Endothelial cell of umbilical vein (primary cell): ENCODE measurements around the gene TAS2R8. TPM values are rescaled to one million over a fixed set of nuclear protein-coding genes. Genes with fewer than 3 reads are reported as not detected.

Experiments
- BruUV-seq: library from RNA; stranded (reverse); fragments of 400-500 nt; replicated peaks from 2 replicates; lab custom pipeline; 2021; lab: Mats Ljungman, UMichigan
- CTCF ChIA-PET: fragments of 300-600, 350-600 bp; sonication (Branson Sonifier 250); formaldehyde crosslinking; loops from one replicate; lab custom pipeline; 2021; ENCODE audit warnings: antibody characterized with exemption, inconsistent platforms; lab: Charles Lee
- POLR2A ChIA-PET: fragments of 300-600, 350-600 bp; sonication (Branson Sonifier 250); formaldehyde crosslinking; loops from one replicate; lab custom pipeline; 2021; ENCODE audit warnings: antibody characterized with exemption, inconsistent platforms; lab: Charles Lee
- DNase-seq: peaks from one replicate; pipeline ENCODE4 v3.0.0-alpha.2; 2011; ENCODE audit warnings: low read depth, low spot score
- FAIRE-seq: peaks from 2 replicates; lab custom pipeline; 2011; peaks lifted over from hg19 to GRCh38; lab: Jason Lieb, UNC
- H2AFZ ChIP-seq: 2 replicates; pipeline ENCODE4 v1.6.0; 2012; ENCODE audit warnings: low read depth, low read length, control low read depth, inconsistent platforms
- H3K27ac ChIP-seq: 2 replicates; pipeline ENCODE4 v1.5.1; 2011; ENCODE audit warnings: low read depth, mild to moderate bottlenecking, control low read depth, low read length, moderate library complexity; ENCODE audit not compliant: insufficient read depth
- H3K27me3 ChIP-seq, 2 experiments: 2 replicates each; pipeline versions ENCODE4 v1.6.0 to v1.6.1; 2011; ENCODE audit warnings: low read length in 2 of 2, mixed read lengths in 1 of 2; ENCODE audit not compliant: control insufficient read depth in 2 of 2, insufficient read depth in 2 of 2
- H3K36me3 ChIP-seq, 2 experiments: 2 replicates in 1 of 2; 3 replicates in 1 of 2; pipeline ENCODE4 v1.5.1; 2011; ENCODE audit warnings: low read length in 2 of 2, mild to moderate bottlenecking in 1 of 2, moderate library complexity in 1 of 2; ENCODE audit not compliant: control insufficient read depth in 2 of 2, insufficient read depth in 2 of 2; ENCODE audit errors: extremely low read depth in 1 of 2
- H3K4me1 ChIP-seq: 3 replicates; pipeline ENCODE4 v1.5.1; 2011; ENCODE audit warnings: mild to moderate bottlenecking, low read length; ENCODE audit not compliant: control insufficient read depth, insufficient read depth; ENCODE audit errors: extremely low read depth
- H3K4me2 ChIP-seq: 2 replicates; pipeline ENCODE4 v1.6.1; 2011; ENCODE audit warnings: low read length, control low read depth, mixed read lengths; ENCODE audit not compliant: insufficient read depth
- H3K4me3 ChIP-seq, 3 experiments: fragments of 200-600 bp in 1 of 3; sonication (generic), shearing (Covaris generic) in 1 of 3; replicated peaks in 1 of 3; 2 replicates each; pipeline ENCODE4 v1.5.1; 2011 to 2016; ENCODE audit warnings: control low read depth in 3 of 3, low read length in 3 of 3, mild to moderate bottlenecking in 2 of 3, inconsistent platforms in 1 of 3, low read depth in 1 of 3, moderate library complexity in 1 of 3; ENCODE audit not compliant: insufficient read depth in 1 of 3
- H3K79me2 ChIP-seq: 2 replicates; pipeline ENCODE4 v1.6.0; 2012; ENCODE audit warnings: low read length, inconsistent platforms; ENCODE audit not compliant: control insufficient read depth, insufficient read depth
- H3K9ac ChIP-seq: replicated peaks from 2 replicates; pipeline ENCODE3; 2011; ENCODE audit warnings: low read length, control low read depth; ENCODE audit not compliant: insufficient read depth; ENCODE audit errors: extremely low read depth
- H3K9me1 ChIP-seq: replicated peaks from 3 replicates; pipeline ENCODE4 v1.6.0; 2011; ENCODE audit warnings: mild to moderate bottlenecking, low read length; ENCODE audit not compliant: control insufficient read depth, insufficient read depth; ENCODE audit errors: extremely low read depth
- H3K9me3 ChIP-seq: replicated peaks from 2 replicates; pipeline ENCODE4 v1.5.1; 2012; ENCODE audit warnings: low read length, inconsistent platforms; ENCODE audit not compliant: control insufficient read depth, insufficient read depth
- H4K20me1 ChIP-seq: replicated peaks from 2 replicates; pipeline ENCODE3; 2011; ENCODE audit warnings: mild to moderate bottlenecking, low read length; ENCODE audit not compliant: control insufficient read depth, insufficient read depth; ENCODE audit errors: extremely low read depth
- EZH2 ChIP-seq: IDR thresholded peaks from 2 replicates; pipeline ENCODE4 v1.6.1; 2012; ENCODE audit warnings: borderline replicate concordance, low read depth, mild to moderate bottlenecking, moderate library complexity, low read length, inconsistent platforms; ENCODE audit not compliant: severe bottlenecking
- FOS ChIP-seq: IDR thresholded peaks from 2 replicates; pipeline ENCODE4 v1.6.1; 2011; ENCODE audit warnings: mild to moderate bottlenecking, low read length, moderate library complexity, borderline replicate concordance; ENCODE audit not compliant: insufficient read depth
- GATA2 ChIP-seq: IDR thresholded peaks from 2 replicates; pipeline ENCODE4 v1.7.0; 2011; ENCODE audit warnings: low read depth, mild to moderate bottlenecking, moderate library complexity, mixed read lengths, low read length; ENCODE audit not compliant: insufficient read length, insufficient read depth
- JUN ChIP-seq: IDR thresholded peaks from 2 replicates; pipeline ENCODE4 v1.6.1; 2011; ENCODE audit warnings: borderline replicate concordance, low read depth; ENCODE audit not compliant: insufficient read length, insufficient read depth
- MYC ChIP-seq: IDR thresholded peaks from one replicate; pipeline ENCODE4 v1.6.1; 2011; ENCODE audit warnings: mild to moderate bottlenecking, low read depth, low read length
- POLR2A ChIP-seq: IDR thresholded peaks from 2 replicates; pipeline ENCODE4 v1.6.1; 2012; ENCODE audit warnings: low read depth, mild to moderate bottlenecking, control low read depth, low read length
- POLR2AphosphoS5 ChIP-seq: IDR thresholded peaks from 2 replicates; pipeline ENCODE4 v1.6.1; 2012; ENCODE audit warnings: low read depth, mild to moderate bottlenecking, control low read depth, low read length, moderate library complexity; ENCODE audit not compliant: insufficient read depth
- dilution Hi-C: fragments of 300-500 bp; cut with MboI; formaldehyde crosslinking; loops from one replicate; pipeline ENCODE4 v1.15.0; 2019; ENCODE audit warnings: low sequenced_read_pairs; ENCODE audit not compliant: extremely low pct_ligation_motif_present
- intact Hi-C: fragments of 100-400 bp; cut with micrococcal nuclease; formaldehyde crosslinking; loops from one replicate; pipeline ENCODE4 v1.10.0; 2022
- polyA plus RNA-seq, 4 experiments: library from polyadenylated mRNA; depleted of rRNA in 3 of 4; stranded (reverse) in 3 of 4; unstranded in 1 of 4; fragments of >200 nt; gene quantifications; 2 replicates each; pipeline versions ENCODE4 v1.2.1 to v1.2.3, GENCODE V29; 2011 to 2012; ENCODE audit warnings: missing spikeins in 1 of 4
- total RNA-seq: library from RNA; stranded (reverse); gene quantifications from 2 replicates; pipeline ENCODE4 v1.2.3, GENCODE V29; 2021
- TF ChIP-seq, protein P1 (sequence below), 2 donors: IDR thresholded peaks; 1 replicate in 1 of 2; 2 replicates in 1 of 2; pipeline ENCODE4 v1.5.1; 2011; ENCODE audit warnings: low read length in 2 of 2, mild to moderate bottlenecking in 2 of 2, moderate library complexity in 2 of 2, control low read depth in 1 of 2, inconsistent platforms in 1 of 2, low read depth in 1 of 2; ENCODE audit not compliant: insufficient read depth in 1 of 2; ENCODE audit errors: extremely low read depth in 1 of 2
- TF ChIP-seq, protein P2 (sequence below): IDR thresholded peaks from 2 replicates; pipeline ENCODE4 v1.6.1; 2011; ENCODE audit not compliant: insufficient read depth, insufficient read length

The TAS2R8 gene
- total and polyA plus RNA-seq, 2 donors (not counting 3 experiments of a cell fraction or from before 2014, with no cell fraction given) = not detected

DNA sequence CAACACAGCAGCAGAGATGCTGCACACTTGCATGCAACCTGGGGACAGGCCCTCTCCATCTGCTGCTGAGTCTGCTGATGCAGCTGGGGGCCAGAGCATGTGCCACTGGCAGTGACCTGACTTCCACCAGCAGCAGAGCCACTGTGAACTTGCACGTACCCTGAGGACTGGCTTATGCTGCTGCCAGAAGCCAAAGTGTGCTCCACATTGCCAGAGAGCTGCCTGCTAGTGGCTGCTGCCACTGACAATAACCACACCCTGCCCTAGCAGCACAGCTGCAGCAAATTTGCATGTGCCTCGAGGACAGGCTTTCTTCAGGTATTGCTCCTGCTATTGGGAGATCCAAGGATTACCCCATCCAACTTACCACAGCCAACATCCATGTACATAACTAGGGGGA lies 46.7 kb upstream of the TAS2R8 start:
- Histone ChIP-seq H3K36me3 (no peaks in the 10 kb centered on the region), H3K9me3 (peaks cover 2% of the 10 kb centered on the region), H3K9me1 (no peaks in the 10 kb centered on the region), H3K4me2 (no peak overlapping the region), H3K4me1 (no peaks in the 10 kb centered on the region), H2AFZ (no peak overlapping the region), H4K20me1 (no peaks in the 10 kb centered on the region), H3K27ac (no peak overlapping the region), H3K4me3 (no peak overlapping the region), H3K9ac (no peak overlapping the region), H3K79me2 (no peaks in the 10 kb centered on the region), H3K27me3 (no peaks in the 10 kb centered on the region)
- no TSS peak for BruUV-seq
- POLR2A ChIA-PET = no interaction called here
- TF ChIP-seq POLR2A (no peak), POLR2AphosphoS5 (no peak), FOS (no peak), MYC (no peak), GATA2 (no peak), JUN (no peak), EZH2 (no peak)
- TF ChIP-seq, protein P1, sequence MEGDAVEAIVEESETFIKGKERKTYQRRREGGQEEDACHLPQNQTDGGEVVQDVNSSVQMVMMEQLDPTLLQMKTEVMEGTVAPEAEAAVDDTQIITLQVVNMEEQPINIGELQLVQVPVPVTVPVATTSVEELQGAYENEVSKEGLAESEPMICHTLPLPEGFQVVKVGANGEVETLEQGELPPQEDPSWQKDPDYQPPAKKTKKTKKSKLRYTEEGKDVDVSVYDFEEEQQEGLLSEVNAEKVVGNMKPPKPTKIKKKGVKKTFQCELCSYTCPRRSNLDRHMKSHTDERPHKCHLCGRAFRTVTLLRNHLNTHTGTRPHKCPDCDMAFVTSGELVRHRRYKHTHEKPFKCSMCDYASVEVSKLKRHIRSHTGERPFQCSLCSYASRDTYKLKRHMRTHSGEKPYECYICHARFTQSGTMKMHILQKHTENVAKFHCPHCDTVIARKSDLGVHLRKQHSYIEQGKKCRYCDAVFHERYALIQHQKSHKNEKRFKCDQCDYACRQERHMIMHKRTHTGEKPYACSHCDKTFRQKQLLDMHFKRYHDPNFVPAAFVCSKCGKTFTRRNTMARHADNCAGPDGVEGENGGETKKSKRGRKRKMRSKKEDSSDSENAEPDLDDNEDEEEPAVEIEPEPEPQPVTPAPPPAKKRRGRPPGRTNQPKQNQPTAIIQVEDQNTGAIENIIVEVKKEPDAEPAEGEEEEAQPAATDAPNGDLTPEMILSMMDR (IDR thresholded peaks at IDR 0.05; ENCODE audit: extremely low read depth in 1 of 2, insufficient read depth in 1 of 2, low read depth in 1 of 2, low read length in 2 of 2) = no peak
- TF ChIP-seq, protein P2, sequence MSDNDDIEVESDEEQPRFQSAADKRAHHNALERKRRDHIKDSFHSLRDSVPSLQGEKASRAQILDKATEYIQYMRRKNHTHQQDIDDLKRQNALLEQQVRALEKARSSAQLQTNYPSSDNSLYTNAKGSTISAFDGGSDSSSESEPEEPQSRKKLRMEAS = no peak
- FAIRE-seq (no peak), DNase-seq (no peak)
- CTCF ChIA-PET = no interaction called here
- intact Hi-C loops (no loop called here), dilution Hi-C loops (no loop called here)
